Stimulated activated CD4-positive, alpha-beta T cell treated with anti-CD3 and anti-CD28 coated beads, Interleukin-15, amount 100 ng/mL, for 1 hour (primary cell): ENCODE results near the gene CSAD.

ENCODE experiments used
- DNase-seq, 2 donors: peaks; one replicate each; pipeline ENCODE4 v3.0.0-alpha.2; 2020; ENCODE audit warnings: low read depth in 1 of 2, low spot score in 1 of 2

Gene CSAD

GRCh38 chr12:53180220-53180930, at the start of gene CSAD, which contains the start of gene ZNF740:
Gene CSAD (minus strand): TSS chr12:53180925. CDS start chr12:53173470, 7,455 bp downstream.
Gene ZNF740 (plus strand): TSS chr12:53180722. CDS start chr12:53181984, 1,262 bp downstream.
- DNase-seq, result peak; percentile 94 to 95

- no peak for DNase-seq
These were observed 49.6 kb upstream of the CSAD start for GRCh38 chr12:53230108-53230845.

- DNase-seq, result no peak
These were observed 48.7 kb upstream of the CSAD start for GRCh38 chr12:53229454-53229853.

DNA sequence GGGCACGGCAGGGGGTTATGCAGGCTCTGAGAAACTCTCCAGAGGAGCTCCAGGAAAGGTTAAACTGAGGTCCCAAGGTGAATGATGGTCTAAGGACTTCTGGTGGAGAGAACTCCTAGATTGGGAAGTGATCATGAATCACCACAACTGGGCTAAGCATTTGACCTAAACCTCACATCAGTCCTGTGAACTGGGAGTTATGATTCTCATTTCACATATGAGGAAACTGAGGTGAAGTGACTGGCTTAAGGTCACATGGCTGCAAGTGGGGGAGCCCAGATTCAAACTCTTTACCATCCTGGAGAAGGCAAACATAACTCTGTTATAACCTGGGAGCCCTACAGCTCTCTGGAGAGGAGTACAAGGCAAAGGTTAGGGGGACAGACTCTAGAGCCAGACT, 47.1 kb upstream of the CSAD start:
- DNase-seq, result no peak

GRCh38 chr12:53227341-53227740, 46.6 kb upstream of the CSAD start:
- DNase-seq, result no peak

DNA sequence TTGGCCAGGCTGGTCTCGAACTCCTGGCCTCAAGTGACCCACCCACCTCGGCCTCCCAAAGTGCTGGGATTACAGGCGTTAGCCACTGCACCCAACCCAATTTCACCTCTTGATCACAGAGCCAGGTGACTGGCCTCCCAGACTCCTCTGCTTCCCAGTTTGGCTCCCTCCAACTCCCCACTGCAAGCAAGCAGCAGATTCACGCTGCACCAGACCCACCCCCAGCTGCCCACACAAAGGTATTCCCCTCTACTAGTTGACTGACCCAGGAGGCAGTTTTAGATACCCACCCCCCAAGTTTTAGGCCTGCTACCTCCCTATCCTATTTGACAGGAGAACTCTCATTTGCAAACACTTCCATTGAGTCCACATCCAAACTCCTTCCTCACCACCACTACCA, 46.1 kb upstream of the CSAD start:
- DNase-seq, result no peak

- no peak for DNase-seq
These were observed 45.1 kb upstream of the CSAD start for GRCh38 chr12:53225635-53226424.

GRCh38 chr12:53224897-53225634, 44.3 kb upstream of the CSAD start:
- DNase-seq, result no peak

- no peak for DNase-seq
These were observed 43.6 kb upstream of the CSAD start for GRCh38 chr12:53224061-53224896.

DNA sequence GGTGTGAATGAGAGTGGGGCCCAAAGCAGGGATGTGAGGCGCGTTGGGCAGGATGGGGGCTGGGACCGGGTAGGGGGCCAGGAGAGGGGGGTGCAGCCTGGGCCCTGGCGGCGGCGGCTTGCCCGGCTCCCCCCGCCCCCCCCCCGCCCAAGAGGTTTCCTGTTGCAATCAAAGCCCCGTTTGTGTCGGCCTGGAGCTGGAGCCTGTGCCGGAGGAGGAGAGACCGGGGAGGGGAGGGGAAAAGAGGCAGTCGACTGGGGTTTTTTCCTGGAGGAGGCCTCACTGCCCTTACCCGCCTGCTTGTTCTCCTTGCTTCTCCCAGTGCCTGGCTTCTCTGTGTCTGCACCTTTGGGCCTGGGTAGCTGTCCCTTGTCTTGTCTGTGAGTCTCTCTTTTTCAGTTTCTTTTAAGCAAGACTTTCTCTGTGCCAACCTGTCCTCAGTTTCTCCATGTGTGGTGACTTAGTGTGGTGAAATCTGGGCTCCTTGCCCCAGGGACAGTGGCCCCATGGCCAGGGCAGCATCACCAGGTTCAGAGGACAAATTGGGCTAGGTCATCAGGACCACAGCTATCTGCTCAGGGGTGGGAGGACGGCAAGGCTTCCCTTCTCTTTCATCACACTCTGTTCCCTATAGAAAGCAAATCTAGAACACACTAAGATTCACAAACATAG, 42.8 kb upstream of the CSAD start:
- DNase-seq, result no peak

DNA sequence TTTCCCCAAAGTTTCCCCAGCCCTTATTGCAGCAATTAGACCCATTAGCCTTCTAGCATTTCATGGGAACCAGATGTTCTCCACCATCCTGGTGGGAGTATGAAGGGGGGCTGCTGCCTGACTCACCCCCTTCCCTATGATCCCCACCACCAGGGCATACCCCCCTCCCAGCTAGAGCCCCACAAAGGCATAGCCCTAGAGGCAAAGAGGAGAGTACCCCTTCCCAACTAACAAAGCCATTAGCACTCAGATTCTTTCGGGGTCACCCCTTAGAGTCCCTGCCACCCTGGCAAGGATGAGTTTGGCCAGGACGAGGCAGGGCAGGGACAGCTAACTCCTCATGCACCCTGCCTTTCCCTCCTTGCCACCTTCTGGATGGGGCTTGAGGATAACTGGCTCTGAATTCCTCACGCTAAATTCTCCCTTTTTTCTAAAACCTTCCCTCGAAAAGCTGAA, 42.1 kb upstream of the CSAD start:
- no peak for DNase-seq

DNA sequence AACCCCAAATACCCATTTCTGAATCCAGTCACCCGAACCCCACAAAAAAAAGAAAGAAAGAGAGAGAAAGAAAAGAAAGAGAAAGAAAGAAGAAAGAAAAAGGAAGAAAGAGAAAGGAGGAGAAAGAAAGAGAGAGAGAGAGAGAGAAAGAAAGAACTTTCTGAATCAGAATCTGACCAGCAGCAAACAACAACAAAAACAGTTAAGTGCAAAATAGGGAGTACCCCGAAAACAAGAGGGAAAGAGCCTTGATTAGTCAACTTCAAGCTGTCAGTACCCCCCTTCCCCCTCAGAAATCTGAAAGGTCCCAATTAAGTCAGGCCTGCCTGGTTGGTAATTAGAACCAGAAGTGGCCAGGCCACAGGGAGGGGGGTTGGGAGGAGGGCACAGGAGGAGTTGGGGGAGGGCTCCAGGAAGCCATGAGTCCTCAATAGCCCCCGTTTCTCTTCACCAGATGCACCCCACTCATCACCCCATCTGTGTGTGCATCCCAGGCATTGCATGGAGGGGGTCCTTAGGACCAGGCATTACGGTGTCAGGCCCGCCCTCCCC, 41.5 kb upstream of the CSAD start:
- no peak for DNase-seq

DNA sequence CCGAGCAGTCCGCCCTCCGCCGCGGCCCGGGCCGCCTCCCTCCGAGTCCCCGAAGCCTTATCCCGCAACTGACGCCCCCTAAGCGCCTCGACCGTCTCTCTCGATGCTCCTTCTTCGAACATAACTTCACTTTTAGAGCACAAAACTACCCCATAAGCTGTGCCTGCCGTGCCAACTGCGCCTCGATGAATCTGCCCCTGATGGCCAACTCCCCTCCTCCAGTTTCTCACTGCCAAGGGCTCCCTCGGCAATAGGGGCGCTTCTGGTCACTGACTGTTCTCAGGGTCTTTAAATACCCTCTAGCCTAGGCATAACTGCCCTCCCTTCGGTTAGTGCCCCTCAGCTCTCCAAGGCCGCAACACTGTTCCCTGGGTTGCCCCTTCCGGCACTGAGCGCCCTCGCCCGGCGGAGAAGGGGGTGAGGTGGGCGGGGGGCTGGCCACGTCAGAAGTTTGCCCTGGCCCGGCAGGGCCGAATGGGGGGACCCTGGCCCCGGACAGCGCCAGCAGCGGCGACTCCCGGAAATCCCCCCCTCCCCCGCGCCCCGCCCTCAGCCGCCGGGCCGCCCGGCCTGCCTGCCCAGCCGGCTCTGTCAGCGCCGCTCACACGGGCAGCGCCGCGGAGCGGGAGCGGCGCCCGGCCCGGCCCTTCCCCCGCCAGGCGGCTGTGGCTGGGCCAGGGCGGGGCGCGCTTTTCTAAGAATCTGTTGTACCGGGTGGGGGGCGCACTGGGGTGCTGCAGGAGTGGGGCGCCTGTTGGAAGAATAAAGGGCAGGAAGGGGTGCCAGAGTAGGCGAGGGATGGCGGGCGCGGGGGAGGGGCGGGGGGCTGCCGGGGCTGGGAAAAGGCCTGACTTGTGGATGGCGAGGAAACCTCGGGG, 40.7 kb upstream of the CSAD start:
- DNase-seq, result peak in 1 of 2 donors; percentile 36

DNA sequence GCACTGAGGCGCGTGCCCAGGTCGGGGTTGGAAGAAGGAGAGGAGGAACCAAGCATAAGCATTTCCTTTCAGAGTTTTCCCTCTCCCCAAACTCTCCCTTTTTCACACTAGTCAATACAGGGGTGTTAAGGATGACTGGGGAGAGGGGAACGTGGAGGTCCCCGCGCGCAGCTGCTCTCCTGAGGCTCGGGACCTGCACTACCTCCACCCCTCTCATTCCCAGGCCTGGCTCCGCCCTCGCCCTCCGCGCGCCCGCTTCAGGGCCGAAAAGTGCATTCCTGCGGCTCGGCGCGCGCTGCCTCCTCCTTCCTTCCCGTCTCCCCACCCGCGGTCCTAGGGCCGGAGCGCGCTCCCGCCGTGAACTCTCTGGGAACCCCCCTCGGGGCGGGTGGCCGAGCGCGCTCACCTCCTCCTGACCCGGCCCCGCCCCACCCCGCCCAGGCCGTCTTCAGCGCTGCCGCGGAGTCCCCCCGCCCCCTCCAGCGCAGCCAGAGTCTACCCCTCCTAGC, 40.0 kb upstream of the CSAD start:
- peak; percentile 62 to 72 for DNase-seq

DNA sequence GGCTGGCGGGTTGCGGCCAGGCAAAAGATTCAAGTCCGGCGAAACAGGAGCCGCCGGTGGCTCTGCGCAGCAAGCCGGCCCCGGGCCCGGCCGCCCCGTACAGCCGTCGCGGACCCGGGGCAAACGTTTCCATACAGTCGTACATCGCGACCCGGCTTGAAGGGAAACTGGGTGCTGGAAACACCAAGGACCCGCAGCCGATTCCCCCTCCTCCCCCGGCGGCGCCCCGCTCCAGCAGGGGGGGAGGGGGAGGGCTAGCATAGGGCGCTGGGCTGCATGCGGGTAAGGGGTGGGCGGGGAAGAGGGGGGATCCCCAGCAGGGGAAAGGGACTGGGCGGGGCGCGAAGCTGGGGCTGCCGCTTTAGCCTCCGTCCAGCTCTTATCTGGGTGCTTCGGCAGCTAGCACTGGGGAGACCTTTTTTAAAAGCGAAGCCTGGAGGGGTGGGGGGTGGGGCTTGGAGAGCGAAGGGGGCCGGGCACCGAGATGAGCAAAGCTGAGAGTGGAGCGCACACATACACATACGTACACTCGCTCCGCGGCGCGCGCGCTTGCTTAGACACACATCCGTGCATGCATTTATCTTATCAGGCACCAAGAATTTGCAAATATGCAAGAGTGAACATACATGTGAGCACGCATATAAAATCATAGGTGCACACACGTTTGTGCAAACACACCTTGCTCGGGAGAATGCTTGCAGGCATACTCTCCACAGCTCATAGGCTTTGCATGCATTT, 39.4 kb upstream of the CSAD start:
- peak; percentile 40 to 65 for DNase-seq

- DNase-seq, result peak; percentile 44 to 58
These were observed 38.7 kb upstream of the CSAD start for GRCh38 chr12:53219292-53219955.
